Caco-2 (cell line): ENCODE data around the gene RASGRF2. TPM values are rescaled to one million over a fixed set of nuclear protein-coding genes. Genes with fewer than 3 reads are reported as not detected.

Experiments used
- BruUV-seq: library from RNA; stranded (reverse); fragments of 400-500 nt; replicated peaks from 2 replicates; lab custom pipeline; 2021; lab: Mats Ljungman, UMichigan
- CTCF ChIA-PET: fragments of 300-600 bp; sonication (Branson Sonifier 250); formaldehyde crosslinking; loops from one replicate; lab custom pipeline; 2022; ENCODE audit warnings: antibody characterized with exemption; lab: Charles Lee
- POLR2A ChIA-PET: fragments of 300-600 bp; sonication (Branson Sonifier 250); formaldehyde crosslinking; loops from one replicate; lab custom pipeline; 2022; ENCODE audit warnings: antibody characterized with exemption; lab: Charles Lee
- DNase-seq, 2 experiments: peaks; one replicate each; pipeline versions ENCODE4 v3.0.0 to v3.0.0-alpha.2; 2020 to 2022
- H3K27me3 ChIP-seq: replicated peaks from 2 replicates; pipeline ENCODE4 v1.6.0; 2011; ENCODE audit warnings: low read length; ENCODE audit not compliant: control insufficient read depth, insufficient read depth
- H3K36me3 ChIP-seq: 2 replicates; pipeline ENCODE4 v1.5.1; 2011; ENCODE audit warnings: low read length; ENCODE audit not compliant: control insufficient read depth, insufficient read depth
- H3K4me1 ChIP-seq: fragments of 250-450 bp; sonication (Bioruptor Pico); 2 replicates; pipeline ENCODE4 v1.5.1; 2020; ENCODE audit warnings: mild to moderate bottlenecking
- H3K4me3 ChIP-seq: 2 replicates; pipeline ENCODE4 v1.5.1; 2011; ENCODE audit warnings: low read depth, mild to moderate bottlenecking, control low read depth, low read length
- H3K9me3 ChIP-seq: fragments of 250-450 bp; sonication (Bioruptor Pico); 2 replicates; pipeline ENCODE4 v1.5.1; 2020; ENCODE audit warnings: mild to moderate bottlenecking, moderate library complexity
- H3K27ac Mint-ChIP-seq: one replicate; pipeline ENCODE4 v1.8.0; 2022; ENCODE audit warnings: mixed read lengths; ENCODE audit not compliant: unreplicated experiment
- H3K27me3 Mint-ChIP-seq: one replicate; pipeline ENCODE4 v1.8.0; 2022; ENCODE audit warnings: mixed read lengths; ENCODE audit not compliant: insufficient read depth, unreplicated experiment
- H3K36me3 Mint-ChIP-seq: one replicate; pipeline ENCODE4 v1.8.0; 2022; ENCODE audit warnings: mild to moderate bottlenecking, mixed read lengths; ENCODE audit not compliant: insufficient read depth, unreplicated experiment
- H3K4me1 Mint-ChIP-seq: one replicate; pipeline ENCODE4 v1.8.0; 2022; ENCODE audit warnings: low read depth, mixed read lengths; ENCODE audit not compliant: unreplicated experiment
- H3K4me3 Mint-ChIP-seq: one replicate; pipeline ENCODE4 v1.8.0; 2022; ENCODE audit warnings: mild to moderate bottlenecking, moderate library complexity, mixed read lengths; ENCODE audit not compliant: unreplicated experiment
- H3K9me3 Mint-ChIP-seq: one replicate; pipeline ENCODE4 v1.8.0; 2022; ENCODE audit warnings: mixed read lengths; ENCODE audit not compliant: unreplicated experiment
- intact Hi-C: fragments of 100-400 bp; cut with micrococcal nuclease; formaldehyde crosslinking; loops from one replicate; pipeline ENCODE4 v1.10.0; 2022; ENCODE audit not compliant: unreplicated experiment
- total RNA-seq: library from RNA; stranded (reverse); gene quantifications from 2 replicates; pipeline ENCODE4 v1.2.3, GENCODE V29; 2022
- TF ChIP-seq, protein P1 (sequence below), 2 experiments: fragments of 200-600 bp in 1 of 2; IDR thresholded peaks; 1 replicate in 1 of 2; 2 replicates in 1 of 2; pipeline versions ENCODE4 v1.5.1 to v1.8.0; 2011 to 2022; ENCODE audit warnings: antibody characterized with exemption in 1 of 2, control low read depth in 1 of 2, inconsistent platforms in 1 of 2, low read depth in 1 of 2, low read length in 1 of 2, mild to moderate bottlenecking in 1 of 2, moderate library complexity in 1 of 2; ENCODE audit not compliant: insufficient read depth in 1 of 2, severe bottlenecking in 1 of 2, unreplicated experiment in 1 of 2

RASGRF2 gene
- total RNA-seq, 1 experiment from 2014 or later, result 23.1 TPM

DNA sequence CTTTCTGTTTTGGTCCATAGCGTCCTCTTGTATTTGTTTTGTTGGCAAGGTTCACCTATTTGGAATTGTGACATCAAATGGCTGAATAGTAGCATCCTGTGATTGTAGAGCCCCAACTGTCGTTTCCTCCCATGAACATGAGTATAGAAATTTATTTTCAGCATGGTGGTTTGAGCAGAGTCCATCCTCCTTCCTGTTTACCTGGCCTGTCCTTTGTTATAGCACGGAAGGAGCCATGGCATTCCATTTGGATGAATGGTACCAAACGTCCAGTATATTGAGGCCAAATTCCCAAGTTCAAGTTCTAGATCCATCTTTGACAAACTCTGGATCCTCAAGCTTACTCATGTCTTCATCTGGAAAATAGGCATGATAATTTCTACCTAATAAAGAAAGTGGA is 16.8 kb downstream of the RASGRF2 start:
- TF ChIP-seq, protein P1, sequence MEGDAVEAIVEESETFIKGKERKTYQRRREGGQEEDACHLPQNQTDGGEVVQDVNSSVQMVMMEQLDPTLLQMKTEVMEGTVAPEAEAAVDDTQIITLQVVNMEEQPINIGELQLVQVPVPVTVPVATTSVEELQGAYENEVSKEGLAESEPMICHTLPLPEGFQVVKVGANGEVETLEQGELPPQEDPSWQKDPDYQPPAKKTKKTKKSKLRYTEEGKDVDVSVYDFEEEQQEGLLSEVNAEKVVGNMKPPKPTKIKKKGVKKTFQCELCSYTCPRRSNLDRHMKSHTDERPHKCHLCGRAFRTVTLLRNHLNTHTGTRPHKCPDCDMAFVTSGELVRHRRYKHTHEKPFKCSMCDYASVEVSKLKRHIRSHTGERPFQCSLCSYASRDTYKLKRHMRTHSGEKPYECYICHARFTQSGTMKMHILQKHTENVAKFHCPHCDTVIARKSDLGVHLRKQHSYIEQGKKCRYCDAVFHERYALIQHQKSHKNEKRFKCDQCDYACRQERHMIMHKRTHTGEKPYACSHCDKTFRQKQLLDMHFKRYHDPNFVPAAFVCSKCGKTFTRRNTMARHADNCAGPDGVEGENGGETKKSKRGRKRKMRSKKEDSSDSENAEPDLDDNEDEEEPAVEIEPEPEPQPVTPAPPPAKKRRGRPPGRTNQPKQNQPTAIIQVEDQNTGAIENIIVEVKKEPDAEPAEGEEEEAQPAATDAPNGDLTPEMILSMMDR (IDR thresholded peaks at IDR 0.05; ENCODE audit: insufficient read depth in 1 of 2, low read depth in 1 of 2, low read length in 1 of 2, severe bottlenecking in 1 of 2, unreplicated experiment in 1 of 2), result no peak

DNA sequence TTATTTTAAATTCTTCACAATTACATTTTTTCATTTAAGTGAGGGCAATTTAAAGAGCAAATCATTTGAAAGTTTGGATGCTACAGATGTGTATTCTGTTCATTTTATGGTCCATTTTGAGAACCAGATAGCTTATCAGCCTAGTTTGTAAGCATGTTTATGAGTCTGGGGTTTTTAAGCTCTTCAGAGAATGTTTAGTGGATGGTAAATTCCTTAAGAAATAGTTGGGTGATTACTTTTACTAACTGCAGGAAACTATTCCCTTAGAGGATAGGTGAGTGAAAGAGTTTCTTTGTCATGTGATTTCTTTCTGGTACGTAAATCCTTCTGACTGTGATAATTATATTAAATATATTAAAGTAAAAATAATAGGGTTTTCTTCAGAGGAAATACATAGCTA is 17.6 kb downstream of the RASGRF2 start:
- H3K27me3 ChIP-seq, result no peaks in the 10 kb centered on the region
- peaks cover 7% of the 10 kb centered on the region for H3K4me1 Mint-ChIP-seq
- CTCF ChIA-PET, result interaction anchor here (1.0 kb wide), 1 partner anchor 130 kb away, joined by 4 read pairs; no protein-coding TSS in a partner anchor
- no peak for DNase-seq
- H3K4me1 ChIP-seq, result no peaks in the 10 kb centered on the region; the same call in 1 of the 2 replicates
- POLR2A ChIA-PET, result no interaction called here
- no peak overlapping the region for H3K4me3 Mint-ChIP-seq
- TF ChIP-seq, protein P1 (IDR thresholded peaks at IDR 0.05; ENCODE audit: insufficient read depth in 1 of 2, low read depth in 1 of 2, low read length in 1 of 2, severe bottlenecking in 1 of 2, unreplicated experiment in 1 of 2), result no peak
- no TSS peak for BruUV-seq
- H3K9me3 ChIP-seq, result no peaks in the 10 kb centered on the region
- no peaks in the 10 kb centered on the region for H3K9me3 Mint-ChIP-seq
- no peak overlapping the region for H3K27ac Mint-ChIP-seq
- no peaks in the 10 kb centered on the region for H3K36me3 Mint-ChIP-seq
- no peak overlapping the region for H3K4me3 ChIP-seq
- no peaks in the 10 kb centered on the region for H3K36me3 ChIP-seq
- no peaks in the 10 kb centered on the region for H3K27me3 Mint-ChIP-seq
- intact Hi-C loops, result no loop called here

More for the DNA sequence above, 16.8 kb downstream of the RASGRF2 start:
- no peaks in the 10 kb centered on the region for H3K36me3 Mint-ChIP-seq
- H3K27me3 Mint-ChIP-seq, result no peaks in the 10 kb centered on the region
- Histone ChIP-seq H3K4me3 (no peak overlapping the region), H3K9me3 (no peaks in the 10 kb centered on the region), H3K27me3 (no peaks in the 10 kb centered on the region), H3K36me3 (no peaks in the 10 kb centered on the region), H3K4me1 (no peaks in the 10 kb centered on the region; the same call in 1 of the 2 replicates)
- peaks cover 7% of the 10 kb centered on the region for H3K4me1 Mint-ChIP-seq
- intact Hi-C loops, result no loop called here
- H3K9me3 Mint-ChIP-seq, result no peaks in the 10 kb centered on the region
- no TSS peak for BruUV-seq
- ChIA-PET CTCF (no interaction called here), POLR2A (no interaction called here)
- no peak overlapping the region for H3K4me3 Mint-ChIP-seq
- no peak overlapping the region for H3K27ac Mint-ChIP-seq
- no peak for DNase-seq

DNA sequence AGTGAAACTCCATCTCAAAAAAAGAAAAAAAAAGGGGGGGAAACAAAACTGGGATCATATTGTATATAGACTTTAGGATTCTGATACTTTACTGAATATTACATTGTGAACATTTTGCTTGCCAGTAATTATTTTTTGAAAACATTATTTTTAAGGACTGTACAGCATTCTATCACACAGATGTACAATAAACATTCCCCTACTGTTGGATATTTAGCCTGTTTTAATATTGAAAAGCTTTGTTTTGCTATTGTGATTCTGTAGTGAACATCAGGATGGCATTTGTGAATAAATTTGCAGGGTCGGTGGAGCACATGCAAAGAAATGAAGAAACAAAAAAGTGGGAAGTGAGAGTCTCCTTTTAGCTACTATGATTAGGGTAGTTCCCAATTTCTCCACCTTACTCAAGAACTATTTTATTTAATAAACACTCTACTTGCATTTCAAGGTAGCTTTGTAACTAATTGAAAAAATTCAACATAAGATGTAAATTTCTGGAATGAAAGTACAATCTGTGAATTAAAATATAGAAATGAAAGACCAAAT is 18.7 kb downstream of the RASGRF2 start:
- H3K27ac Mint-ChIP-seq, result no peak overlapping the region
- intact Hi-C loops, result no loop called here
- Histone ChIP-seq H3K9me3 (no peaks in the 10 kb centered on the region), H3K36me3 (no peaks in the 10 kb centered on the region), H3K4me1 (no peaks in the 10 kb centered on the region; the same call in 1 of the 2 replicates), H3K27me3 (no peaks in the 10 kb centered on the region), H3K4me3 (no peak overlapping the region)
- DNase-seq, result no peak
- peaks cover 7% of the 10 kb centered on the region for H3K4me1 Mint-ChIP-seq
- TF ChIP-seq, protein P1 (IDR thresholded peaks at IDR 0.05; ENCODE audit: insufficient read depth in 1 of 2, low read depth in 1 of 2, low read length in 1 of 2, severe bottlenecking in 1 of 2, unreplicated experiment in 1 of 2), result no peak
- BruUV-seq, result no TSS peak
- POLR2A ChIA-PET, result no interaction called here
- no peak overlapping the region for H3K4me3 Mint-ChIP-seq
- H3K9me3 Mint-ChIP-seq, result no peaks in the 10 kb centered on the region
- H3K36me3 Mint-ChIP-seq, result no peaks in the 10 kb centered on the region
- CTCF ChIA-PET, result no interaction called here
- H3K27me3 Mint-ChIP-seq, result no peaks in the 10 kb centered on the region
